DOHH2 (cell line): ENCODE results near the gene ANK2.

ENCODE experiments used
- H3F3A ChIP-seq: fragments of 200-600 bp; sonication (generic), shearing (Covaris generic); 2 replicates; pipeline ENCODE4 v1.6.0; 2016; ENCODE audit warnings: antibody characterized with exemption, mild to moderate bottlenecking; ENCODE audit not compliant: control insufficient read depth, insufficient read depth
- H3K27ac ChIP-seq: fragments of 200-600 bp; sonication (generic); 2 replicates; pipeline ENCODE4 v1.5.1; 2014; ENCODE audit warnings: low read depth, mild to moderate bottlenecking, low read length, moderate library complexity
- H3K27me3 ChIP-seq: fragments of 200-600 bp; sonication (generic); 2 replicates; pipeline ENCODE4 v1.6.1; 2014; ENCODE audit warnings: mild to moderate bottlenecking, low read length, mixed read lengths; ENCODE audit not compliant: control insufficient read depth
- H3K36me3 ChIP-seq: fragments of 200-600 bp; sonication (generic); 2 replicates; pipeline ENCODE4 v1.6.1; 2014; ENCODE audit warnings: mild to moderate bottlenecking, low read length, moderate library complexity, mixed read lengths; ENCODE audit not compliant: control insufficient read depth
- H3K4me1 ChIP-seq: fragments of 200-600 bp; sonication (generic); 2 replicates; pipeline ENCODE4 v1.6.1; 2014; ENCODE audit warnings: mild to moderate bottlenecking, low read length, mixed read lengths; ENCODE audit not compliant: control insufficient read depth
- H3K4me2 ChIP-seq: fragments of 200-600 bp; sonication (generic); 2 replicates; pipeline ENCODE4 v1.6.0; 2014; ENCODE audit warnings: mild to moderate bottlenecking, low read length, moderate library complexity
- H3K4me3 ChIP-seq: fragments of 200-600 bp; sonication (generic); 2 replicates; pipeline ENCODE4 v1.5.1; 2014; ENCODE audit warnings: mild to moderate bottlenecking, low read length, mixed read lengths
- H3K79me2 ChIP-seq: fragments of 200-600 bp; sonication (generic); 2 replicates; pipeline ENCODE4 v1.6.1; 2014; ENCODE audit warnings: mild to moderate bottlenecking, low read length, mixed read lengths; ENCODE audit not compliant: control insufficient read depth
- H3K9me2 ChIP-seq: fragments of 200-600 bp; sonication (generic); replicated peaks from 2 replicates; pipeline ENCODE4 v1.6.1; 2014; ENCODE audit warnings: mild to moderate bottlenecking, low read length, mixed read lengths; ENCODE audit not compliant: control insufficient read depth
- H3K9me3 ChIP-seq: fragments of 200-600 bp; sonication (generic); 2 replicates; pipeline ENCODE4 v1.6.1; 2014; ENCODE audit warnings: antibody characterized with exemption, low read length, mixed read lengths; ENCODE audit not compliant: control insufficient read depth, insufficient read depth
- H4K20me1 ChIP-seq: fragments of 200-600 bp; sonication (generic); 2 replicates; pipeline ENCODE4 v1.6.0; 2014; ENCODE audit warnings: low read depth, mild to moderate bottlenecking, antibody characterized with exemption, low read length, moderate library complexity; ENCODE audit not compliant: control insufficient read depth, insufficient read depth
- EZH2phosphoT487 ChIP-seq: fragments of 200-600 bp; sonication (generic); IDR thresholded peaks from 2 replicates; pipeline ENCODE4 v1.6.1; 2017; ENCODE audit warnings: borderline replicate concordance, mild to moderate bottlenecking, antibody characterized with exemption, low read length, moderate library complexity, mixed read lengths
- TF ChIP-seq, protein P1 (sequence below): fragments of 200-600 bp; sonication (generic); IDR thresholded peaks from one replicate; pipeline ENCODE4 v1.5.1; 2014; ENCODE audit warnings: antibody characterized with exemption, mild to moderate bottlenecking, low read depth, low read length; ENCODE audit not compliant: poor library complexity, severe bottlenecking

The ANK2 gene

GRCh38 chr4:113173126-113173792 lies 123.8 kb downstream of the ANK2 start:
- Histone ChIP-seq H3K9me2 (no peaks in the 10 kb centered on the region), H3K4me3 (no peak overlapping the region), H4K20me1 (no peaks in the 10 kb centered on the region), H3K9me3 (no peaks in the 10 kb centered on the region), H3K27ac (no peak overlapping the region), H3K4me1 (no peaks in the 10 kb centered on the region), H3K4me2 (no peak overlapping the region), H3K79me2 (no peaks in the 10 kb centered on the region), H3K27me3 (0 out of 2 replicates have a peak, but pooled peaks cover 2% of the 10 kb centered on the region), H3F3A (no peaks in the 10 kb centered on the region), H3K36me3 (no peaks in the 10 kb centered on the region)
- TF ChIP-seq, protein P1, sequence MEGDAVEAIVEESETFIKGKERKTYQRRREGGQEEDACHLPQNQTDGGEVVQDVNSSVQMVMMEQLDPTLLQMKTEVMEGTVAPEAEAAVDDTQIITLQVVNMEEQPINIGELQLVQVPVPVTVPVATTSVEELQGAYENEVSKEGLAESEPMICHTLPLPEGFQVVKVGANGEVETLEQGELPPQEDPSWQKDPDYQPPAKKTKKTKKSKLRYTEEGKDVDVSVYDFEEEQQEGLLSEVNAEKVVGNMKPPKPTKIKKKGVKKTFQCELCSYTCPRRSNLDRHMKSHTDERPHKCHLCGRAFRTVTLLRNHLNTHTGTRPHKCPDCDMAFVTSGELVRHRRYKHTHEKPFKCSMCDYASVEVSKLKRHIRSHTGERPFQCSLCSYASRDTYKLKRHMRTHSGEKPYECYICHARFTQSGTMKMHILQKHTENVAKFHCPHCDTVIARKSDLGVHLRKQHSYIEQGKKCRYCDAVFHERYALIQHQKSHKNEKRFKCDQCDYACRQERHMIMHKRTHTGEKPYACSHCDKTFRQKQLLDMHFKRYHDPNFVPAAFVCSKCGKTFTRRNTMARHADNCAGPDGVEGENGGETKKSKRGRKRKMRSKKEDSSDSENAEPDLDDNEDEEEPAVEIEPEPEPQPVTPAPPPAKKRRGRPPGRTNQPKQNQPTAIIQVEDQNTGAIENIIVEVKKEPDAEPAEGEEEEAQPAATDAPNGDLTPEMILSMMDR, result no peak
- no peak for TF ChIP-seq EZH2phosphoT487

GRCh38 chr4:113173793-113174264 lies 124.4 kb downstream of the ANK2 start:
- Histone ChIP-seq H3K27ac (no peak overlapping the region), H3K27me3 (0 out of 2 replicates have a peak, but pooled peaks cover 2% of the 10 kb centered on the region), H3K79me2 (no peaks in the 10 kb centered on the region), H3K4me2 (no peak overlapping the region), H3K9me3 (no peaks in the 10 kb centered on the region), H4K20me1 (no peaks in the 10 kb centered on the region), H3F3A (no peaks in the 10 kb centered on the region), H3K4me1 (no peaks in the 10 kb centered on the region), H3K9me2 (no peaks in the 10 kb centered on the region), H3K4me3 (no peak overlapping the region), H3K36me3 (no peaks in the 10 kb centered on the region)
- no peak for TF ChIP-seq EZH2phosphoT487
- TF ChIP-seq, protein P1, result no peak

DNA sequence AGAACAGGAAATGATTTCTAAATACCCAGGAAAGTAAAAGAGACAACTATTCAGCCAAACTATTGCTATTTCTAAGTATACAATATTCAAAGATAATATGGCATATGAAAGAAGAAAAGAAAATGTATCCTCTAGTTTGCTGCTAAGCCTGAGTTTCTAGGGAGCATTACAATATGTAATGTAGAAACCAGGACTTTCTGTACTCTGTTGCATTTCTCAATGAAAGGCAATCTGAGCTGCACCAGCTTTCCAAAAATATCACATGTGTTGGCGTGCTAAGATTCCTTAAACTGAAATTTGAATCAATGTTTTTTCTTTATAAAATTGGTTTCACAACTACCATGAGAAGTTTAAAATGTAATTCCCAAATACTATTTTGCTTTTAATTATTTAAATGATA lies 129.6 kb downstream of the ANK2 start:
- Histone ChIP-seq H3K9me2 (no peaks in the 10 kb centered on the region), H3F3A (no peaks in the 10 kb centered on the region), H3K9me3 (no peaks in the 10 kb centered on the region), H4K20me1 (no peaks in the 10 kb centered on the region), H3K4me3 (no peak overlapping the region), H3K4me1 (no peaks in the 10 kb centered on the region), H3K27me3 (no peaks in the 10 kb centered on the region), H3K27ac (no peak overlapping the region), H3K79me2 (no peaks in the 10 kb centered on the region), H3K36me3 (no peaks in the 10 kb centered on the region), H3K4me2 (no peak overlapping the region)
- TF ChIP-seq, protein P1, result no peak
- TF ChIP-seq EZH2phosphoT487, result no peak

DNA sequence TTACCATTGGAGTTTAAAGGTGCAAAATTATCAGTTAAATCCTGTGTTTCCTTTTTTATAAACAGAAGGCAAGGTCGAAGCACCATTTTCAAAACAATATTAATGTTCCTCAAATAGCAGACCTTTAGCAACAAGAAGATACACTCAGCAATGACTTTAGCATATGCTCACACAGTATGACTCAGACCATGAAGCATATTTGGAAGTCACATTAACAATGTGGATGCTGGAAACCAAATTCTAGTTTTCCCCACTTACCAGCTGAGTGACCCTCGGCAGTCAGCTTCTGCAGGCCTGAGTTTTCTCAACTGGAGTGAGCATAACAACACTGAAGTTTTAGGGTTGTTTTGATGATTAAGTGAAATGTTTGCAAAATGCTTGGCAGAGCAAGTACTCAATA lies 130.5 kb downstream of the ANK2 start:
- Histone ChIP-seq H3K4me2 (no peak overlapping the region), H3K4me3 (no peak overlapping the region), H3F3A (no peaks in the 10 kb centered on the region), H3K27ac (no peak overlapping the region), H3K9me3 (no peaks in the 10 kb centered on the region), H3K9me2 (no peaks in the 10 kb centered on the region), H3K27me3 (no peaks in the 10 kb centered on the region), H4K20me1 (no peaks in the 10 kb centered on the region), H3K36me3 (no peaks in the 10 kb centered on the region), H3K79me2 (no peaks in the 10 kb centered on the region), H3K4me1 (no peaks in the 10 kb centered on the region)
- TF ChIP-seq, protein P1, result no peak
- TF ChIP-seq EZH2phosphoT487, result no peak
